Osteocyte (in vitro differentiated cells): ENCODE data around the gene IL1RAPL1. TPM values are rescaled to one million over a fixed set of nuclear protein-coding genes. Genes with fewer than 3 reads are reported as not detected.

ENCODE experiments used
- DNase-seq: peaks from one replicate; pipeline ENCODE4 v3.0.0; 2021; ENCODE audit warnings: mixed read lengths; ENCODE audit not compliant: unreplicated experiment; ENCODE audit errors: extremely low spot score
- H3K27ac Mint-ChIP-seq: one replicate; pipeline ENCODE4 v1.8.0; 2021; ENCODE audit warnings: mild to moderate bottlenecking, mixed read lengths; ENCODE audit not compliant: unreplicated experiment
- H3K27me3 Mint-ChIP-seq: one replicate; pipeline ENCODE4 v1.8.0; 2021; ENCODE audit warnings: mixed read lengths; ENCODE audit not compliant: unreplicated experiment
- H3K36me3 Mint-ChIP-seq: one replicate; pipeline ENCODE4 v1.8.0; 2021; ENCODE audit warnings: mixed read lengths; ENCODE audit not compliant: unreplicated experiment
- H3K4me1 Mint-ChIP-seq: one replicate; pipeline ENCODE4 v1.8.0; 2021; ENCODE audit warnings: mixed read lengths; ENCODE audit not compliant: unreplicated experiment
- H3K4me3 Mint-ChIP-seq: one replicate; pipeline ENCODE4 v1.8.0; 2021; ENCODE audit warnings: mild to moderate bottlenecking, moderate library complexity, mixed read lengths; ENCODE audit not compliant: unreplicated experiment
- H3K9me3 Mint-ChIP-seq: one replicate; pipeline ENCODE4 v1.8.0; 2021; ENCODE audit warnings: mixed read lengths; ENCODE audit not compliant: unreplicated experiment
- CTCF ChIP-seq: fragments of 200-600 bp; sonication (generic); IDR thresholded peaks from 2 replicates; pipeline ENCODE4 v1.5.0; 2021; ENCODE audit warnings: antibody characterized with exemption, mild to moderate bottlenecking, moderate library complexity
- total RNA-seq: library from RNA; stranded (reverse); gene quantifications from 2 replicates; pipeline ENCODE4 v1.2.1, GENCODE V29; 2021

Gene IL1RAPL1
- total RNA-seq, 1 donor from 2014 or later: not detected

GRCh38 chrX:29636331-29636730 is 1049.1 kb downstream of the IL1RAPL1 start:
- Mint-ChIP-seq H3K36me3 (no peaks in the 10 kb centered on the region), H3K9me3 (no peaks in the 10 kb centered on the region), H3K4me3 (no peak overlapping the region), H3K27ac (no peak overlapping the region), H3K4me1 (no peaks in the 10 kb centered on the region), H3K27me3 (no peaks in the 10 kb centered on the region)
- TF ChIP-seq CTCF: no peak
- DNase-seq: no peak

GRCh38 chrX:29640106-29640505 is 1052.9 kb downstream of the IL1RAPL1 start:
- H3K27ac Mint-ChIP-seq: no peak overlapping the region
- H3K27me3 Mint-ChIP-seq: no peaks in the 10 kb centered on the region
- no peaks in the 10 kb centered on the region for H3K36me3 Mint-ChIP-seq
- TF ChIP-seq CTCF: no peak
- DNase-seq: no peak
- H3K4me3 Mint-ChIP-seq: no peak overlapping the region
- no peaks in the 10 kb centered on the region for H3K4me1 Mint-ChIP-seq
- H3K9me3 Mint-ChIP-seq: no peaks in the 10 kb centered on the region

DNA sequence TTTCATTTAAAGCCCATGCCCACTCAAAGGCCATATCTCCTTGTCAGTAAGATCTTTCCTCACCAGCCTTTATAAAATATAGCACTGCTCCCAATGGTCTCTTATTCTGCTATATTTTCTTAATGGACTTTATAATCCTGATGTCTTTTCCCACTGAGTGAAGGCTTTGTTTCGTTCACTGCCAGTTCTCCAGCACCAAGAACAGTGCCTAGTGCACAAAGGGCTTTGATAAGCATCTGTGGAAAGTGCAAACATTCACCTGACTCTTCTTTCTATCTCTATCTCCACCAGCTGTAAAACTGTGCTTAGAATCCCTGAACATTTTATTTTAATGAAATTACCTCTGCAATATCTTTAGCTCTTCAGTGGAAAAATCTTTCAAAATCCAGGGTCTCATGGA is 1054.2 kb downstream of the IL1RAPL1 start:
- peaks cover 8% of the 10 kb centered on the region for H3K9me3 Mint-ChIP-seq
- no peaks in the 10 kb centered on the region for H3K36me3 Mint-ChIP-seq
- DNase-seq: no peak
- TF ChIP-seq CTCF: no peak
- H3K4me1 Mint-ChIP-seq: no peaks in the 10 kb centered on the region
- H3K27ac Mint-ChIP-seq: no peak overlapping the region
- no peaks in the 10 kb centered on the region for H3K27me3 Mint-ChIP-seq
- H3K4me3 Mint-ChIP-seq: no peak overlapping the region

DNA sequence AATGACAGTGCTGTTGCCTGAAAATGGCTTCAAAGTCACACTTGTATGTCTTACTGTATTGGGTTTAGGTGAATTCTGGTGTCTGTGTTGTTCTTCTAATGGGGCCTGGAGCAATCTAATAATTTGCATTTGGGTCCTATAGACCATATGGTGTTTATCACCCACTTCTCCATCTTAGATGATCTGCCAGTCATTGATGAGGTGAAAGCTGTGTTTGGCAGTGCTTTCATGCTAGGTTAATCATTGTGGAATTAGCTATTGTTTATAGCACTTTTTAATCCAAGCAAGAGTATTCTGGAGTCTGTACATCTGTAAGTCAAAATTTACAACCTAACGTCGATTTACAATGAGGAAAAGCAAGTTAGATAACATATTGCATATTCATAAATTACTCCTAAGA is 1055.9 kb downstream of the IL1RAPL1 start:
- TF ChIP-seq CTCF: no peak
- Mint-ChIP-seq H3K36me3 (no peaks in the 10 kb centered on the region), H3K4me3 (no peak overlapping the region), H3K9me3 (peaks cover 8% of the 10 kb centered on the region), H3K27me3 (no peaks in the 10 kb centered on the region), H3K4me1 (no peaks in the 10 kb centered on the region), H3K27ac (no peak overlapping the region)
- no peak for DNase-seq

DNA sequence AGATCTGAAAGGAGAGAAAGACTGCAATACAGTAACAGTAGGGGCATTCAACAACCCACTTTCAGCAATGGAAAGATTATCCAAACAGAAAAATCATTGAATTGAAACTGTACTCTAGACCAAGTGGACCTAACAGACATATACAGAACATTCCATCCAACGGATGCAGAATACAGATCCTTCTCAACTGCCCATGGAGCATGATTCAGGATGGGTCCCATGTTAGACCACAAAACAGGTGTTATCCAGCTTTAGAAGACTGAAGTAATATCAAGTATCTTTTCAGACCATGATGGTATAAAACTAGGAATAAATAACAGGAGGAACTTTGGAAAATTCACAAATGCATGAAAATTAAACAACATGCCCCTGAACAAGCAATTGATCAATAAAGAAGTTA is 1060.9 kb downstream of the IL1RAPL1 start:
- peaks cover 3% of the 10 kb centered on the region for H3K27me3 Mint-ChIP-seq
- H3K4me1 Mint-ChIP-seq: peaks cover 11% of the 10 kb centered on the region
- no peak for TF ChIP-seq CTCF
- H3K9me3 Mint-ChIP-seq: peaks cover 13% of the 10 kb centered on the region
- no peaks in the 10 kb centered on the region for H3K36me3 Mint-ChIP-seq
- no peak for DNase-seq
- no peak overlapping the region for H3K27ac Mint-ChIP-seq
- no peak overlapping the region for H3K4me3 Mint-ChIP-seq
